HFF-Myc (cell line): ENCODE measurements around the gene ERO1A.

Experiments
- DNase-seq: peaks from one replicate; pipeline ENCODE4 v3.0.0-alpha.2; 2011; ENCODE audit warnings: low read depth; ENCODE audit errors: extremely low read depth
- H3K4me3 ChIP-seq: replicated peaks from 2 replicates; pipeline ENCODE4 v1.5.1; 2011; ENCODE audit warnings: low read depth, mild to moderate bottlenecking, control low read depth, low read length
- CTCF ChIP-seq: IDR thresholded peaks from 2 replicates; pipeline ENCODE4 v1.5.1; 2012; ENCODE audit warnings: mild to moderate bottlenecking, low read depth, low read length, control low read depth; ENCODE audit errors: missing control alignments

The ERO1A gene

GRCh38 chr14:52656905-52657304 is 38.5 kb downstream of the ERO1A start:
- TF ChIP-seq CTCF = no peak

GRCh38 chr14:52650774-52651173 is 44.6 kb downstream of the ERO1A start:
- TF ChIP-seq CTCF = no peak
- no peak for DNase-seq
- no peak overlapping the region for H3K4me3 ChIP-seq

More at GRCh38 chr14:52656905-52657304, 38.5 kb downstream of the ERO1A start:
- no peak for DNase-seq
- H3K4me3 ChIP-seq = no peak overlapping the region

- no peak for TF ChIP-seq CTCF
- DNase-seq = no peak
- H3K4me3 ChIP-seq = no peak overlapping the region
These were observed 45.8 kb downstream of the ERO1A start for GRCh38 chr14:52649511-52649910.

GRCh38 chr14:52641745-52642144 is 53.6 kb downstream of the ERO1A start:
- no peak overlapping the region for H3K4me3 ChIP-seq
- DNase-seq = no peak
- TF ChIP-seq CTCF = no peak

GRCh38 chr14:52640137-52640536 is 55.2 kb downstream of the ERO1A start:
- no peak for DNase-seq
- TF ChIP-seq CTCF = no peak
- H3K4me3 ChIP-seq = no peak overlapping the region

- no peak overlapping the region for H3K4me3 ChIP-seq
- no peak for DNase-seq
- TF ChIP-seq CTCF = no peak
These were observed 75.7 kb downstream of the ERO1A start for GRCh38 chr14:52619687-52620086.

- TF ChIP-seq CTCF = no peak
- H3K4me3 ChIP-seq = no peak overlapping the region
- DNase-seq = no peak
These were observed 76.8 kb downstream of the ERO1A start for GRCh38 chr14:52618602-52619001.
